CD4-positive, alpha-beta T cell treated with Interleukin-6 at 100 ng/mL for 8 hours (primary cell): ENCODE data around the gene LDHAL6A.
"Not testable (repeated sequence)": the region's sequence is repeated elsewhere in the genome, so short reads cannot be mapped to it uniquely, and the experiment has no call there.

Source experiments
- DNase-seq: peaks from one replicate; pipeline ENCODE4 v3.0.0-alpha.2; 2020; ENCODE audit warnings: mixed read lengths, low spot score

Gene LDHAL6A

GRCh38 chr11:18455686-18456372, at the start of gene LDHAL6A:
Gene LDHAL6A (plus strand): TSS chr11:18455856. CDS start chr11:18456681, 825 bp downstream.
- no peak for DNase-seq

GRCh38 chr11:18407400-18407799, 48.3 kb upstream of the LDHAL6A start:
- not testable (repeated sequence) for DNase-seq

GRCh38 chr11:18408558-18409291, 46.9 kb upstream of the LDHAL6A start:
- DNase-seq, result no peak

- no peak for DNase-seq
Measured at GRCh38 chr11:18416459-18416858, 39.2 kb upstream of the LDHAL6A start.

- no peak for DNase-seq
Measured at GRCh38 chr11:18419040-18419439, 36.6 kb upstream of the LDHAL6A start.

GRCh38 chr11:18420067-18420466, 35.6 kb upstream of the LDHAL6A start:
- DNase-seq, result no peak

- no peak for DNase-seq
Measured at GRCh38 chr11:18427240-18427639, 28.4 kb upstream of the LDHAL6A start.

- no peak for DNase-seq
Measured at GRCh38 chr11:18429332-18429731, 26.3 kb upstream of the LDHAL6A start.

- no peak for DNase-seq
Measured at GRCh38 chr11:18438691-18439090, 17.0 kb upstream of the LDHAL6A start.

- no peak for DNase-seq
Measured at GRCh38 chr11:18449251-18449650, 6.4 kb upstream of the LDHAL6A start.

- DNase-seq, result no peak
Measured at GRCh38 chr11:18452927-18453326, 2.7 kb upstream of the LDHAL6A start.

GRCh38 chr11:18457450-18457849, 1.8 kb downstream of the LDHAL6A start:
- no peak for DNase-seq

- no peak for DNase-seq
Measured at GRCh38 chr11:18459634-18460033, 4.0 kb downstream of the LDHAL6A start.

- no peak for DNase-seq
Measured at GRCh38 chr11:18461909-18462308, 6.3 kb downstream of the LDHAL6A start.

GRCh38 chr11:18463439-18463838, 7.8 kb downstream of the LDHAL6A start:
- DNase-seq, result no peak

GRCh38 chr11:18466402-18466801, 10.7 kb downstream of the LDHAL6A start:
- DNase-seq, result no peak

- no peak for DNase-seq
Measured at GRCh38 chr11:18468059-18468458, 12.4 kb downstream of the LDHAL6A start.

GRCh38 chr11:18468961-18469360, 13.3 kb downstream of the LDHAL6A start:
- no peak for DNase-seq

GRCh38 chr11:18471995-18472394, 16.3 kb downstream of the LDHAL6A start:
- no peak for DNase-seq

- DNase-seq, result no peak
Measured at GRCh38 chr11:18472587-18472986, 16.9 kb downstream of the LDHAL6A start.

GRCh38 chr11:18479063-18479462, 23.4 kb downstream of the LDHAL6A start:
- no peak for DNase-seq

- no peak for DNase-seq
Measured at GRCh38 chr11:18485913-18486528, 30.4 kb downstream of the LDHAL6A start.

- DNase-seq, result no peak
Measured at GRCh38 chr11:18490319-18490718, 34.7 kb downstream of the LDHAL6A start.
